Activated CD8-positive, alpha-beta T cell treated with anti-CD3 and anti-CD28 coated beads for 36 hours (primary cell): ENCODE results near the gene LIPC. TPM values are rescaled to one million over a fixed set of nuclear protein-coding genes. Genes with fewer than 3 reads are reported as not detected.

Experiments
- ATAC-seq: fragments of 200-7000 bp; cut with Tn5 transposase; one replicate; pipeline ENCODE4 v1.10.0; 2021; ENCODE audit warnings: mild to moderate bottlenecking, moderate library complexity
- CTCF ChIA-PET: fragments of 350-600 bp; sonication (Branson Sonifier 250); formaldehyde crosslinking; loops from one replicate; lab custom pipeline; 2021; ENCODE audit warnings: antibody characterized with exemption; lab: Charles Lee
- POLR2A ChIA-PET: fragments of 350-600 bp; sonication (Branson Sonifier 250); formaldehyde crosslinking; loops from one replicate; lab custom pipeline; 2021; ENCODE audit warnings: antibody characterized with exemption; lab: Charles Lee
- DNase-seq: peaks from one replicate; pipeline ENCODE4 v3.0.0-alpha.2; 2020
- H3K27ac Mint-ChIP-seq: one replicate; pipeline ENCODE4 v1.8.0; 2021; ENCODE audit warnings: mild to moderate bottlenecking, mixed read lengths
- H3K27me3 Mint-ChIP-seq: one replicate; pipeline ENCODE4 v1.8.0; 2021; ENCODE audit warnings: mixed read lengths
- H3K36me3 Mint-ChIP-seq: one replicate; pipeline ENCODE4 v1.8.0; 2021; ENCODE audit warnings: low read depth, mixed read lengths
- H3K4me1 Mint-ChIP-seq: one replicate; pipeline ENCODE4 v1.8.0; 2021; ENCODE audit warnings: low read depth, mixed read lengths
- H3K4me3 Mint-ChIP-seq: one replicate; pipeline ENCODE4 v1.8.0; 2021; ENCODE audit warnings: mild to moderate bottlenecking, moderate library complexity, mixed read lengths
- H3K9me3 Mint-ChIP-seq: one replicate; pipeline ENCODE4 v1.8.0; 2021; ENCODE audit warnings: mixed read lengths
- intact Hi-C: fragments of 100-400 bp; cut with micrococcal nuclease; formaldehyde crosslinking; loops from one replicate; pipeline ENCODE4 v1.10.0; 2022
- total RNA-seq, 2 experiments: library from RNA; stranded (reverse); gene quantifications; one replicate each; pipeline ENCODE4 v1.2.3, GENCODE V29; 2021
- TF ChIP-seq, protein P1 (sequence below): fragments of 200-600 bp; IDR thresholded peaks from one replicate; pipeline ENCODE4 v1.8.0; 2022; ENCODE audit warnings: antibody characterized with exemption, mild to moderate bottlenecking

LIPC gene
- total RNA-seq, 2 experiments from 2014 or later: 1.0 to 1.2 TPM

DNA sequence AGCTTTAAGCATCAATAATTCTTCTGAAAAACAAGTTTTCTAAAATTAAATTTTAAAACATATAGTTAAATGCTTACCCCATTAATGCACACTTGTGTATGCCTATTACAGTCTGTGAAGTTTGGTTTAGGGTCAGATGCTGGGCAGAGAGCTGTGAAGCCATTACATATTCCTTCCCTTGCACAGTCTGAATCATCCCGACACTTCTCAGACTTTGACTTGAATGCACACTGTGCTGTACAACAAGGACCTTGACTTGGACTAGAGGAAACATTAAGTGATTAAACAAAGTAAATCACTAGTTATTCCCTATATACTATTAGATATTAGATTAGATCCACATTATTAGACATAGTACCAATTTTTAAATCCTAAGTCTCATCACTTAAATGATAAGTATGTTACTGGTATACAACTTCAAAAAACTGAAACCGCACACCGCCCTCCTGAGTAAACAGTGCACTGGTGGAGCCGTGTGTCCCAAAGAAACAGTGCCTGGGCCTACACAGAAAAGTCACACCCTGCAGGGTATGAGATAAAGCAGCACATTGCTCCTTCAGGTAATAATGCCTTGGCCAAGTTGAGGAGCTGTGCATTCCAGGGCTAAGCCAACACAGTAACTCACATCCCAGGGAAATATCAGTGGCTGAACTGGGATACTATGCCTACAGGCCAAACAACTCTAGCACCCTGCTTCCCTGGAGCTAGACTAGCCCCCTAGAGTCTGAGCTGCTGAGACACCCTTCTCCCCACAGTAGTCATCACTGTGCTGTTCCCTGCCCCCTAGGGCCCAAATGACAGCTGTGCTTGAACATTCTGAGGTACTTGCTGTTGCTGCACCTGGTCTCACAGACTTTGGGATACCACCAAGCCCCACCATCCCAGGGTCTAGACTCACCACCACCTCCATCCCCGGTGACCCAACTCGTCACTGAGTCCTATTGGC, 180.2 kb downstream of the LIPC start:
- Mint-ChIP-seq H3K4me3 (no peak overlapping the region), H3K9me3 (peaks cover 22% of the 10 kb centered on the region), H3K4me1 (peaks cover 22% of the 10 kb centered on the region), H3K27ac (no peak overlapping the region), H3K27me3 (no peaks in the 10 kb centered on the region), H3K36me3 (peaks cover 69% of the 10 kb centered on the region)
- ATAC-seq: no peak
- intact Hi-C loops: no loop called here
- ChIA-PET CTCF (interaction anchor here (1.0 kb wide), 1 partner anchor 23 kb away, joined by 3 read pairs; no protein-coding TSS in a partner anchor), POLR2A (no interaction called here)
- TF ChIP-seq, protein P1, sequence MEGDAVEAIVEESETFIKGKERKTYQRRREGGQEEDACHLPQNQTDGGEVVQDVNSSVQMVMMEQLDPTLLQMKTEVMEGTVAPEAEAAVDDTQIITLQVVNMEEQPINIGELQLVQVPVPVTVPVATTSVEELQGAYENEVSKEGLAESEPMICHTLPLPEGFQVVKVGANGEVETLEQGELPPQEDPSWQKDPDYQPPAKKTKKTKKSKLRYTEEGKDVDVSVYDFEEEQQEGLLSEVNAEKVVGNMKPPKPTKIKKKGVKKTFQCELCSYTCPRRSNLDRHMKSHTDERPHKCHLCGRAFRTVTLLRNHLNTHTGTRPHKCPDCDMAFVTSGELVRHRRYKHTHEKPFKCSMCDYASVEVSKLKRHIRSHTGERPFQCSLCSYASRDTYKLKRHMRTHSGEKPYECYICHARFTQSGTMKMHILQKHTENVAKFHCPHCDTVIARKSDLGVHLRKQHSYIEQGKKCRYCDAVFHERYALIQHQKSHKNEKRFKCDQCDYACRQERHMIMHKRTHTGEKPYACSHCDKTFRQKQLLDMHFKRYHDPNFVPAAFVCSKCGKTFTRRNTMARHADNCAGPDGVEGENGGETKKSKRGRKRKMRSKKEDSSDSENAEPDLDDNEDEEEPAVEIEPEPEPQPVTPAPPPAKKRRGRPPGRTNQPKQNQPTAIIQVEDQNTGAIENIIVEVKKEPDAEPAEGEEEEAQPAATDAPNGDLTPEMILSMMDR: no peak
- DNase-seq: no peak

GRCh38 chr15:58616171-58616570, 184.4 kb downstream of the LIPC start:
- intact Hi-C loops: no loop called here
- Mint-ChIP-seq H3K4me1 (peaks cover 9% of the 10 kb centered on the region), H3K27me3 (no peaks in the 10 kb centered on the region), H3K27ac (no peak overlapping the region), H3K4me3 (no peak overlapping the region), H3K36me3 (peaks cover 67% of the 10 kb centered on the region), H3K9me3 (peaks cover 26% of the 10 kb centered on the region)
- CTCF ChIA-PET: no interaction called here
- TF ChIP-seq, protein P1: no peak
- POLR2A ChIA-PET: no interaction called here
- DNase-seq (no peak), ATAC-seq (no peak)
